ENCODE results near the gene PDE3A. TPM values are rescaled to one million over a fixed set of nuclear protein-coding genes. Genes with fewer than 3 reads are reported as not detected.

PDE3A gene
- total RNA-seq, 1 experiment from 2014 or later: 0.12 TPM

DNA sequence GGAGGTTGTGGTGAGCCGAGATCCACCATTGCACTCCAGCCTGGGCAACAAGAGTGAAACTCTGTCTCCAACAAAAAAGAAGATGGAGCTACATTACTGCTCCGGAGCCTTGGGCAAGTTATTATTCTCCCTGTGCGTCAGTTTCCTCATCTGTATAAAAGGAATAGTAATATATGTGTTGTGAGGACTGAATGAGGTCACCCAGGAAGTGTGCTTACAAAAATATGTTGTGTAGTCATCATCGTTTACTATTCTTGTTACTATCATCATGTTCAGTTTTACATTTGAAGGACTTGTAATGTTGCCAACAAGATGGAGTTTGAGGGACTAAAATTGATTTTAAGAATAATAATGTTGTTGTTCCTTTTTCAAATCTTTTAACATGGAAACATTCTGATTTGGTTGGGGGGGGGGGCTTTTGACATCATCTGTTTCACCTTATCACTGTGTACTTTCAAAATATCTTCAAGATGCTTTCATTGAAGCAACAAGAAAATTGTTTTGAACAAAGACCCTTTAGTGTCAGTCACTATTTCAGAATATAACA, 156.8 kb downstream of the PDE3A start (continued):
- TF ChIP-seq EZH2 (IDR thresholded peaks at IDR 0.05): no peak
- TF ChIP-seq FOSL1 (IDR thresholded peaks at IDR 0.05; ENCODE audit: low read depth): no peak

DNA sequence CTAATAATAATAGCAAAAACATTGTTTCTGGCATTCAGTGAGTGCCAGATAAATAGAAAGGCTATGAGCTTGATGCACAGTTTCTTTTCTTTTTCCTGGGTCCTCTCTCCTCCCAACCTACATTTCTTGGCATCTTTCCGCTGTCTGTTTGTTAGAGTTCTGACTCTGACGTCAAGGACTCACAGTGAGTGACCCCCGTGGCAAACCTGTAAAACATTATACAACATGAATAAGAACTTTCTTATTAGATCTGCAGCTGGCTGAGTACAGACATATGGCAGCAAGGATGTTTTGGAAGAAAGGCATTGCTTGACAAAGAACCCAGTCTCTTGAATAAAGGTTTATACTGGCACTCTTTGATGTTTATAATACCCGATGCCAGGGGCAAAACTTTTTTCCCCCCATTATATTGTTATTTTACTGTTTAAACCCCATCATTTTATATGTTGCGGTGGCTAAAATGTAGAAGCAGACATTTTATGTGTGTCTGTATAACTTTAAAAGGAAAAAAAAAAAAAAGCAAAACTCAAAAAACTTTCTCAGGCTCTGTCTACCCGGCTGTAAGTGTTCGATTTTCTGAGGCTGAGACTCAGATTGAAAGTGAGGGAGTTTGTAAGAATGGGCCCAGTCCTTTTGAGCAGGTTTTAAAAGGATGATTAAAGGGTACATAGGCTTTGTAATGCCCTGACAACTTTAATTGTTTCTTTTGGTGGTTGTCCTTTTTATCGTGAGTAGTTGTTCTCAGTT, 159.3 kb downstream of the PDE3A start:
- no peak for ATAC-seq
- H3K4me1 ChIP-seq (ENCODE audit: control insufficient read depth in 1 of 2, insufficient read depth in 2 of 2, low read length in 2 of 2): no peaks in the 10 kb centered on the region
- BruUV-seq (replicated peaks): no TSS peak

More for the DNA sequence above, 159.3 kb downstream of the PDE3A start:
- Histone ChIP-seq H3K4me2 (ENCODE audit: low read length) (no peak overlapping the region), H2AFZ (ENCODE audit: low read depth, low read length, poor library complexity, severe bottlenecking) (no peak overlapping the region), H3K9me3 (ENCODE audit: control insufficient read depth in 1 of 2, insufficient read depth in 1 of 2, low read depth in 1 of 2, low read length in 2 of 2) (no peaks in the 10 kb centered on the region), H3K27me3 (ENCODE audit: insufficient read depth, low read length) (no peaks in the 10 kb centered on the region), H3K9me2 (ENCODE audit: insufficient read depth) (no peaks in the 10 kb centered on the region), H3K27ac (ENCODE audit: low read depth, low read length) (no peak overlapping the region), H4K20me1 (ENCODE audit: insufficient read depth) (no peaks in the 10 kb centered on the region), H3K36me3 (ENCODE audit: control insufficient read depth in 1 of 2, insufficient read depth in 2 of 2, low read length in 2 of 2) (no peaks in the 10 kb centered on the region), H3K9ac (ENCODE audit: low read length) (no peak overlapping the region), H3K4me3 (replicated peaks in 1 of 2; ENCODE audit: low read depth in 1 of 2, low read length in 2 of 2) (no peak overlapping the region), H3K79me2 (ENCODE audit: insufficient read depth, low read length) (no peaks in the 10 kb centered on the region)
- POLR2A ChIA-PET: no interaction called here
- RAD21 ChIA-PET (ENCODE audit: low non-redundant PET in 1 of 2, low total read pairs in 2 of 2, uncharacterized antibody in 2 of 2, unreplicated experiment in 2 of 2): no interaction called here
- DNase-seq (ENCODE audit: low read depth, low spot score): no peak
- CTCF ChIA-PET: no interaction called here
- TF ChIP-seq SRF (IDR thresholded peaks at IDR 0.05; ENCODE audit: low read depth) (no peak), RAD21 (IDR thresholded peaks at IDR 0.05; ENCODE audit: low read depth) (no peak), SP1 (IDR thresholded peaks at IDR 0.05; ENCODE audit: low read depth) (no peak), POLR2A (IDR thresholded peaks at IDR 0.05; ENCODE audit: borderline replicate concordance, extremely low read depth, insufficient read depth, insufficient read length) (no peak), ZNF274 (IDR thresholded peaks at IDR 0.05; ENCODE audit: low read depth, low read length) (no peak), YY1 (IDR thresholded peaks at IDR 0.05; ENCODE audit: extremely low read depth, insufficient replicate concordance, low read depth, low read length) (no peak), ZFX (IDR thresholded peaks at IDR 0.05) (no peak), ELF1 (IDR thresholded peaks at IDR 0.05; ENCODE audit: borderline replicate concordance, low read depth) (no peak), CEBPB (IDR thresholded peaks at IDR 0.05; ENCODE audit: low read depth) (no peak), SIN3A (IDR thresholded peaks at IDR 0.05; ENCODE audit: low read depth) (no peak), EGR1 (IDR thresholded peaks at IDR 0.05; ENCODE audit: low read depth) (no peak), TCF7L2 (IDR thresholded peaks at IDR 0.05; ENCODE audit: borderline replicate concordance, extremely low read depth, insufficient read depth, insufficient read length) (no peak), EZH2 (IDR thresholded peaks at IDR 0.05) (no peak), EZH2phosphoT487 (IDR thresholded peaks at IDR 0.05; ENCODE audit: borderline replicate concordance) (no peak), FOSL1 (IDR thresholded peaks at IDR 0.05; ENCODE audit: low read depth) (no peak), POLR2AphosphoS5 (IDR thresholded peaks at IDR 0.05; ENCODE audit: low read depth, low read length) (no peak)
- TF ChIP-seq, protein P1, sequence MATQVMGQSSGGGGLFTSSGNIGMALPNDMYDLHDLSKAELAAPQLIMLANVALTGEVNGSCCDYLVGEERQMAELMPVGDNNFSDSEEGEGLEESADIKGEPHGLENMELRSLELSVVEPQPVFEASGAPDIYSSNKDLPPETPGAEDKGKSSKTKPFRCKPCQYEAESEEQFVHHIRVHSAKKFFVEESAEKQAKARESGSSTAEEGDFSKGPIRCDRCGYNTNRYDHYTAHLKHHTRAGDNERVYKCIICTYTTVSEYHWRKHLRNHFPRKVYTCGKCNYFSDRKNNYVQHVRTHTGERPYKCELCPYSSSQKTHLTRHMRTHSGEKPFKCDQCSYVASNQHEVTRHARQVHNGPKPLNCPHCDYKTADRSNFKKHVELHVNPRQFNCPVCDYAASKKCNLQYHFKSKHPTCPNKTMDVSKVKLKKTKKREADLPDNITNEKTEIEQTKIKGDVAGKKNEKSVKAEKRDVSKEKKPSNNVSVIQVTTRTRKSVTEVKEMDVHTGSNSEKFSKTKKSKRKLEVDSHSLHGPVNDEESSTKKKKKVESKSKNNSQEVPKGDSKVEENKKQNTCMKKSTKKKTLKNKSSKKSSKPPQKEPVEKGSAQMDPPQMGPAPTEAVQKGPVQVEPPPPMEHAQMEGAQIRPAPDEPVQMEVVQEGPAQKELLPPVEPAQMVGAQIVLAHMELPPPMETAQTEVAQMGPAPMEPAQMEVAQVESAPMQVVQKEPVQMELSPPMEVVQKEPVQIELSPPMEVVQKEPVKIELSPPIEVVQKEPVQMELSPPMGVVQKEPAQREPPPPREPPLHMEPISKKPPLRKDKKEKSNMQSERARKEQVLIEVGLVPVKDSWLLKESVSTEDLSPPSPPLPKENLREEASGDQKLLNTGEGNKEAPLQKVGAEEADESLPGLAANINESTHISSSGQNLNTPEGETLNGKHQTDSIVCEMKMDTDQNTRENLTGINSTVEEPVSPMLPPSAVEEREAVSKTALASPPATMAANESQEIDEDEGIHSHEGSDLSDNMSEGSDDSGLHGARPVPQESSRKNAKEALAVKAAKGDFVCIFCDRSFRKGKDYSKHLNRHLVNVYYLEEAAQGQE (IDR thresholded peaks at IDR 0.05; ENCODE audit: low read depth): no peak
- TF ChIP-seq, protein P2, sequence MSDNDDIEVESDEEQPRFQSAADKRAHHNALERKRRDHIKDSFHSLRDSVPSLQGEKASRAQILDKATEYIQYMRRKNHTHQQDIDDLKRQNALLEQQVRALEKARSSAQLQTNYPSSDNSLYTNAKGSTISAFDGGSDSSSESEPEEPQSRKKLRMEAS (IDR thresholded peaks at IDR 0.05): no peak
- TF ChIP-seq, protein P3, sequence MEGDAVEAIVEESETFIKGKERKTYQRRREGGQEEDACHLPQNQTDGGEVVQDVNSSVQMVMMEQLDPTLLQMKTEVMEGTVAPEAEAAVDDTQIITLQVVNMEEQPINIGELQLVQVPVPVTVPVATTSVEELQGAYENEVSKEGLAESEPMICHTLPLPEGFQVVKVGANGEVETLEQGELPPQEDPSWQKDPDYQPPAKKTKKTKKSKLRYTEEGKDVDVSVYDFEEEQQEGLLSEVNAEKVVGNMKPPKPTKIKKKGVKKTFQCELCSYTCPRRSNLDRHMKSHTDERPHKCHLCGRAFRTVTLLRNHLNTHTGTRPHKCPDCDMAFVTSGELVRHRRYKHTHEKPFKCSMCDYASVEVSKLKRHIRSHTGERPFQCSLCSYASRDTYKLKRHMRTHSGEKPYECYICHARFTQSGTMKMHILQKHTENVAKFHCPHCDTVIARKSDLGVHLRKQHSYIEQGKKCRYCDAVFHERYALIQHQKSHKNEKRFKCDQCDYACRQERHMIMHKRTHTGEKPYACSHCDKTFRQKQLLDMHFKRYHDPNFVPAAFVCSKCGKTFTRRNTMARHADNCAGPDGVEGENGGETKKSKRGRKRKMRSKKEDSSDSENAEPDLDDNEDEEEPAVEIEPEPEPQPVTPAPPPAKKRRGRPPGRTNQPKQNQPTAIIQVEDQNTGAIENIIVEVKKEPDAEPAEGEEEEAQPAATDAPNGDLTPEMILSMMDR (IDR thresholded peaks at IDR 0.05 in 2 of 3, conservative IDR thresholded peaks at IDR 0.05 in 1 of 3; ENCODE audit: borderline replicate concordance in 1 of 3, insufficient read depth in 1 of 3, low read depth in 2 of 3, low read length in 2 of 3): no peak
- TF ChIP-seq, protein P4, sequence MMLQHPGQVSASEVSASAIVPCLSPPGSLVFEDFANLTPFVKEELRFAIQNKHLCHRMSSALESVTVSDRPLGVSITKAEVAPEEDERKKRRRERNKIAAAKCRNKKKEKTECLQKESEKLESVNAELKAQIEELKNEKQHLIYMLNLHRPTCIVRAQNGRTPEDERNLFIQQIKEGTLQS (IDR thresholded peaks at IDR 0.05): no peak
- intact Hi-C loops (cut with micrococcal nuclease): no loop called here

All from HCT116 (cell line).